Dedifferentiated amniotic fluid mesenchymal stem cell (primary cell): ENCODE measurements around the gene NUDT2.
A peak's percentile ranks its signal among the peaks of the same experiment; 100 is the strongest.
"Not testable (repeated sequence)": the region's sequence is repeated elsewhere in the genome, so short reads cannot be mapped to it uniquely, and the experiment has no call there.

ENCODE experiments used
- DNase-seq: peaks from one replicate; pipeline ENCODE4 v3.0.0-alpha.2; 2016; ENCODE audit errors: extremely low spot score

Gene NUDT2

DNA sequence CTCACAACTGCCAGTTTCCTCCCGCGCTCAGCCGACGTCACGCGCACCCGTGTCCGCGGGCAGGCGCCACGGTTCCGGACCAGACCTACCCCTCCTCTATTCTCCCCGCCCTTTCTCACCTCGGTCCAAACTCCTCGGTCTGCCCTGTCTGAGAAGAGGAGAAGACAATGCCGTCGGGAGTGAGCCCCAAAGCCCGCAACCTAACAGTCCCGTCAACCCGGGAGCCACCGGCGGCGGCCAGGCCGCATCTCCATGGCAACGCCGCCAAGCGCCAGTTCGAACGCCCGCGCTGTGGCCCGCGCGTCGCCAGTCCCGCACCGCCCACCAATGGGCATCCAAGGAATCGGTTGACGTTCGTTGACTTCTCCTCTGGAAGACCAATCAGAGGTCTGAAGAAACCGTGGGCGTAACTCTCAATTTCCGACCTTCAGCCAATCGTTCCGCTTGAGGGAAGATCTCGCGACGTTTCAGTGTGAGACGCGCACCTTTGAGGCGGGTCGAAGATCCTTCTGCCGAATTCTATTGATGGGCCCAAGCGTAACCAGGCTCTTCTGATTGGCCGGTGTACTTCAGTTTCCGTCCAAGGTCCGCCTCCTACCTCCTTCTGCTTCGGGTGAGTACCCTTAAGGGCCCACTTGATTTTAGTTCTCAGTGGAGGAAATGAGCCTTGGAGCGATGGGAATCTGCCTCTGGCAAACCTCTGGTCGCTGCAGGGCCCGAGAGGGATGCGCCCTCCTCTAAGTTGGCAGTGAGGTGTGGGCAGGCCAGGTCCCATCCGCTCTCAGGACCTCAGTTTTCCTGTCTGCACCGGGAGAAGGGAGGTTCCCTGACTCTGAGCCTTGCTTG, at the start of gene NUDT2, which contains the start of gene KIF24:
NUDT2 (plus strand) TSS at position 583 of the 846 bp plus-strand sequence. CDS start 9,471 bp downstream, outside the sequence.
KIF24 (minus strand) TSS at position 282 of the 846 bp plus-strand sequence. CDS start 17,922 bp downstream, outside the sequence.
- DNase-seq, result peak; percentile 100

DNA sequence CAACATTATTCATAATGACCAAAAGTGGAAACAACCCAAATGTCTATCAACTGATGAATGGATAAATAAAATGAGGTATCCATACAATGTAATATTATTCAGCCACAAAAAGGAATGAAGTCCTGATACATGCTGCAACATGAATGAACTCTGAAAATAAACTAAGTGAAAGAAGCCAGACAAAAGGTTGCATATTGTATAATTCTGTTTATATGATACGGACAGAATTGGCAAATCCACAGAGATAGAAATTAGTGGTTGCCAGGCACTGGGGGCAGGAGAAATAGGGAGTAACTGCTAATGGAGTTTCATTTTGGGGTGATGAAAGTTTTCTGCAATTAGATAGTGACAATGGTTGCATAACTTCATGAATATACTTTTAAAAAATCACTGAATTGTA, 47.3 kb upstream of the NUDT2 start:
- no peak for DNase-seq

DNA sequence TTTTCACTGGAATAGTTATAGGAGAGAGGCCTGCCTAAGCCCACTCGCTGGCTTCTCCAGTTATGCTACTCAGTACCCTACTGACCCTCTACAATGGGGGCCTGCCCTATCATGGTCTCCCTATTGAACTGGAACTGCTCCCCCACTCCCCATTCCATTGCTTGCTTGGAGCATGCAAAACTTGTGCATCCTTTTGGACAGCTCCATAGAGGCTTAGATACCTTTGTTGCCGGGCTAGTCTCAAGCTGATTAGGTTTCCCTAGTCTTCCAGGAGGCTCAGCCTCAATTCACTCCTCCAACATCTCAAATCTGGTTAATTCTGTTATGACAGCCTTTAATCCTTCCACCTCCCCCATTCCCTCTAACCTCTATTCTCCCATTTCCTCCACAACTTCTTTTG, 40.2 kb upstream of the NUDT2 start:
- no peak for DNase-seq

DNA sequence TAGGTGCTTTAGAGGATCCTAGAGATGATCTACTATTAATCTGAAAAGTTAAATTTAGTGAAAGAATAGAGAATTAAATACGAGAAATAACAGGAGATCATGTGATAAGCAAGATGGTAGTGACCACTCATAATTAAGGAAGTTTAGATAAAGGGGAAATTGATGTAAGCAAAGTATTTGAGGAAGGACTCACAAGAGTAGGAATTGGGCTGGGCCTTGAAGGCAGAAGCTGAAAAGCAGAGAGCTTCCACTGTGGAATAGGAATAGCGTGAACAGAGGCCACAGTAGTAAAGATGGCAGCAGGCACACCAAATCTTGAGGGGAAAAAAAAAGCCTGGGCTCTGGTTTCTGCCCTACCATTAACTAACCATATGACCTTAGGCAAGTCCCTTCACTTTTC, 38.3 kb upstream of the NUDT2 start:
- DNase-seq, result no peak

DNA sequence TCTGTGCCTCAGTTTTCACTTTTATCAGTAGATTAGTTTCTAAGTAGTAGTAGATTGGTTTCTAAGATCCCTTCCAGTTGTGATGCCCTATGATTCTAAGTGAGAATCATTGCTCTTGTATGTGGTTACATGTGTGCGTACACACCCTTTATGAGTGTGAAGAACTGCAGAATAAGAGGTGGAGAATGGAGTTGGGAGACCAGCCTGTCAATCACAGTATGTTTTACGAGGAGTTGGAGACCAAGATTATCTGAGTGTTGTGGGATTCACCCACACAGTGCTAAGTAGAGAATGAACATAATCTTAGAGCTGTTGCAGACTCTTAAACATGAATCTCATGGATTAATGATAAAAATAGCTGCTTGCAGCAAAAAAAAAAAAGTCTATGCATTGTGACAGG, 37.9 kb upstream of the NUDT2 start:
- DNase-seq, result no peak

DNA sequence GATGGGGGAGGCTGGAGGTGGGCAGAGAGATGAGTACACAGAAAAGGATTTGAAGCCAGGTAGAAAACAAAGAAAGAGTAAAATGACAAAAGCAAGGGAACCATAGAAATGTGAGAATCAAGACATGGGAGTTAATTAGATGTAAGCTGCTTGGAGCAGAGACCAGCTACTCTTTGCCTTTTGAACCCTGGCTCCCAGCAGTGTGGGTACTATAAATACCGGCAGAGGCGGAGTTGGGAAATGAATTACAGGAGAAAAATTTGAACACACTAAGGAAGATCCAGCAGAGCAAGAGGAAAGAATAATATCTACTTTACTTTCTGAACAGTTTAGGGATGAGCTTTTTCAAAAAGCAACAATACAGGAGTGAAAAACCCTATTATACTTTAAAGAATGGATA, 36.8 kb upstream of the NUDT2 start:
- DNase-seq, result no peak

DNA sequence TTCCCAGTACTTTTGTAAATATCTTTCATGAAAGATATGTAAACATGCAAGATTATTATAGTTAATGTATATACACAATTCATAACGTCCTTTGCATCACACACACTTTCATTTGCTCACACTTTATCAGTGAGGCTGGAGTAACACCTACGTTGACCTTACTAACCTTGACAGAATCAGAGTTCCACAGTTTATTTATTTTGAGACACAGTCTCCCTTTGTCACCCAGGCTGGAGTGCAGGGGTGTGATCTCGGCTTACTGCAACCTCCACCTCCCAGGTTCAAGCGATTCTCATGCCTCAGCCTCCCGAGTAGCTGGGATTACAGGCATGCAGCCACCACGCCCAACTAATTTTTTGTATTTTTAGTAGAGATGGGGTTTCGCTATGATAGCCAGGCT, 28.3 kb upstream of the NUDT2 start:
- not testable (repeated sequence) for DNase-seq

DNA sequence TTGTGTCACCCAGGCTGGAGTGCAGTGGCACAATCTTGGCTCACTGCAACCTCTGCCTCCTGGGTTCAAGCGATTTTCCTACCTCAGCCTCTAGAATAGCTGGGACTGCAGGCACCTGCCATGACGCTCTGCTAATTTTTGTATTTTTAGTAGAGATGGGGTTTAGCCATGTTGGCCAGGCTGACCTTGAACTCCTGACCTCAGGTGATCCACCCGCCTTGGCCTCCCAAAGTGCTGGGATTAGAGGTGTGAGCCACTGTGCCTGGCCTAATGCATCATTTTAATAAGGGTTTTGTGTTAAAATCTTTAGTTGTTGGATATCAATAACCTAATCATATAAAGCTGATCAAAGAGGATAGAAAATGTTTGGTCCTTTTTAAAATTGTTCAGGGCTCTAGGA, 21.1 kb upstream of the NUDT2 start:
- DNase-seq, result not testable (repeated sequence)

DNA sequence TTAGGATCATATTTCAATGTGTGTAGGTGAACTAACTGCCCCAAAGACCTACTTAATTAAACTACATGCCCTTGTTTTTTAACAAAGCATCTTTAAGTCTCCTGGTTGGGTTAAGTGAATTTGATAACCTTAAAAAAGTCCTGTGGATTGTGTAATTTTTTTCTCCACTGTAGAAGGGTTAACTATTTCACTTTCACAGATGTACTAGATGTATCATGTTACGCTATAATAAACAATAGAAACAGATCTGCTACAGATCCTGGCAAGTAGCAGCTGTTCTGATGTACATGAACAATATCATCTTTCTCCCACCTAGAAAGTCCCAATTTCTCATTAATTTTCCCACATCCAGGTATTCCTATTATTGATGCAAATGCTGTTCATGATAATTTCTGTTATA, 19.2 kb upstream of the NUDT2 start:
- DNase-seq, result no peak

DNA sequence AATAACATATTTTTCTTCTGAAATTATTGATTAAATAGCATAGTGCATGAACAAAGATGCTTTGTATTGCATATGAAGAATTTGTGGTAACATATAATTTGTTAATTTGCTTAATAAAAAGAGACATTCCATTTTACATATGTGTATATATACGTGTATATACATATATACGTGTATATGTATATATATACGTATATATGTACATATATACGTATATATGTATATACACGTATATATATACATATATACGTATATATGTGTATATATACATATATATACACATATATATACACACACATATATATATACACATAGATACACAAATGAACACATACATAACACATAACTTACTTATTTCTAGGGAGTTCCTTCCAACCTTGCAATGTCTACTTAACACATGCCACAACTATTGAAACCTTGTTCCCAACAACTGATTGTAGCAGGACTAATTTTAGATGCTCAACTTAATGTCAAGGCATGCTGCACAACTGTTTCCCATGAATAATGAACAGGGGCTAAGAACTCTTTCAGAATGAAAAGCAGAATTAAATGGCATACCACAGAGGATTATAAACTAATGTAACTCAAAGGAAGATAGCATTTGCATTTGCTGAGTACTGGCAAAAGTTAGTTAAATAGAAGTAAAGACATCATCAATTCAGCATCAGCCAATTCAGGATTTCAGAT, 17.7 kb upstream of the NUDT2 start:
- no peak for DNase-seq

DNA sequence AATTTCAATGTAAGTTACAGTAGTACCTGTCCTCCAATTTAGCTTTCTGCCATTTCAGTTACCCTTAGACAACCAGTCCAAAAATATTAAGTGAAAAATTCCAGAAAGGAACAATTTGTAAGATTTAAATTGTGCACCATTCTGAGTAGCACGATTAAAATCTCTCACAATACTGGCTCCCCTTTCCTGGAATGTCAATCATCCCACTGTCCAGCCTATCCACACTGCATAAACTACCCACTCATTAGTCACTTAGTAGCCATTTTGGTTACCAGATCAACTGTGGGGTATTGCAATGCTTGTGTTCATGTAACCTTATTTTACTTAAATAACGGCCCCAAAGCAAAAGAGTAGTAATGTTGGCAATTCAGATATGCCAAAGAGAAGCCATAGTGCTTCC, 11.9 kb upstream of the NUDT2 start:
- DNase-seq, result no peak

DNA sequence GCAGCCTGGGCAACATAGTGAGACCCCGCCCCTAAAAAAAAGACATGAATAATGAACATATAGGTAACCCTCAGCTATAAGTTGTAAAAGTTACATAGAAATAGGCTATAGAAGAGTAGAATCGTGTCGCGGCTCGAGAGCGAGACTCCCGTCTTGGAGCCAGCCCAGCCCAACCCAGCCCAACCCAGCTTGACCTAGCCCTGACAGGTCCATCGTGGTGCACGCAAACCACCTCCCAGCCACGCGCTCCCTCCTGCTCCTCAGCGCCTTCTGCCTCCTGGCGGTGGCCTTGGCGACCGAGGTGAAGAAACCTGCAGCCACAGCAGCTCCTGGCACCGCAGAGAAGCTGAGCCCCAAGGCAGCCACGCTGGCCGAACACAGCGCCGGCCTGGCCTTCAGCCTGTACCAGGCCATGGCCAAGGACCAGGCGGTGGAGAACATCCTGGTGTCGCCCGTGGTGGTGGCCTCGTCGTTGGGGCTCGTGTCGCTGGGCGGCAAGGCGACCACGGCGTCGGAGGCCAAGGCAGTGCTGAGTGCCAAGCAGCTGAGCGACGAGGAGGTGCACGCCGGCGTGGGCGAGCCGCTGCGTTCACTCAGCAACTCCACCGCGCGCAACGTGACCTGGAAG, 11.1 kb upstream of the NUDT2 start:
- DNase-seq, result no peak

DNA sequence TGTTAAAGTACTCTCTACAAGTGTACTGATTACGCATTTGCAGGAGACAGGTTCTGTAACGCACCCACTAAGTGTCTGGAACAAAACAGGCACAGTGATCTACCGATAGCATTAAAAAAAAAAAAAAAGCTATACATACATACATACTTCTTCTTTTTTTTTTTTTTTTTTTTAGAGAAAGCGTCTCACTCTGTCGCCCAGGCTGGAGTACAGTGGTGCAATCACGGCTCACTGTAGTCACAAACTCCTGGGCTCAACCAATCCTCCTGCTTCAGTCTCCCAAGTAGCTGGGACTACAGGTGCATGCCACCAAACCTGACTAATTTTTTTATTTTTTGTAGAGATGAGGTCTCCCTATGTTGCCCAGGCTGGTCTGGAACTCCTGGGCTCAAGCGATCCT, 7.9 kb upstream of the NUDT2 start:
- no peak for DNase-seq

DNA sequence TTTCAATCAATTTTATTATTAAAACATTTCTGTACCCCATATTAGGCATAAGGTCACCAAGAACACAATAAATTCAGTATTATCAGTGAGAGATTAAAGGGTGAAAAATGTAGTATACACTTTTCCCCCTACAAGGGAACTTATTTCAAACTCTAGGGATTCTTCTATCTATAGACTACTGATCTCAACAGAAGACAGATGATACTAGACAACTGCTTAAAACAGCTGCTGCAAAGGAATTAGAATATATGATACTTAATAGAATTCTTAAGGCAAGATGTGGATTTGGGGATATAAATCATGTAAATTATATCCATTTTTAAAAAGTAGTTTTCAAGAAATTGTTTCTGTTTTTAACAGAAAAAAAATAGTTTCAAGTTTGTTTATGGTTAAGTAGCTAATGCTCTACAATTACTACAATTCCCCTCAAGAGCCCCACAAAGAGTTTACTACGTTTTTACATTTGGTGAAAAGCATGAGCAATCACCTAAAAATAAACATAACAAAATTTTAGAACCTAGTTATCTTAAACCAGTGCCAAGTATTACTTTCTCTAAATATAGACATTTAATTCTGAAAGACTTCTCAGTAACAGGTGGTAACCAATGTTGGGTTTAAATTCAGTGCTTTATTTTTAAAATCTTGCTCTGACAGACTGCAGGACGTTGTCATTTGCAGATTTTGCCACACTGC, 6.3 kb upstream of the NUDT2 start:
- DNase-seq, result no peak

DNA sequence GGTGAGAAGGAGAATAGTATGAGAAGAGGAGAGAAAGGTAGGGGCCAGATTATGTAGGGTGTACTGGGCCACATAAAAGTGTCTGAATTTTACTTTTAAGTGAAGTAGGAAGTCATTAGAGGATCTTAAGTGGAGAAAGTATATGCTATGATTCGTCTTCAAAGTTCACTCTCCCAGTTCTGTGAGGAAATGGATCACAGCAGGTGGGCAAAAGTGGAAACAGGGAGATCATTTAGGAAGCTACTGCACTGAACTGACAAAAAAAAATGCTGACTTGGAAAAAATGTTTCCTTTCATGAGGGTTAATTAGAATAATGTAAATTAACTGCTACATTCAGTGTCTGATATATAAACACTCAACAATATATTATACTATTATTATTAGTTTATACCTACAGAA, 2.7 kb upstream of the NUDT2 start:
- DNase-seq, result no peak

DNA sequence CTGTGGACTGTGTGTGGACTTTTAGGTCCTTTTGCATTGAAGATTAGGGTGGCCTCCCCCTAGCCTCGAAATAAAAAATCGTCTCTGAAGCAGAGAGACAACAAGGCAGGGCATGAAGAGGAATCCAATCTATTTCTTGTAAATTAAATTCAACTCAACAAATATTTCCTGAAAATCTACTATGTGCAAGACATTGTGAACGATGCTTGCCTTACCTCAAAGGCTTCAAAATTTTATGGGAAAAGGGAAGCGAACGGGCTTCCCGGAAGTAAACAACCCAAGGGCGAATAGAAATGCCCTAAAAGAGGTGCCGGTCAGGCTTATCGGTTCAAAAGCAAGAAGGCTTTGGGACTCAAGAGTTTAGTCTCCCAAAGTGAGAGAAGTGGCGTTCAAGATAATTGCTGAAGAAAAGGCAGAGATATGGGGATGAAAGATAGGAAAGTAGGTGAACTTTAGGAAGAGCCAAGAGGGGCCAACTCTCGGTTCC, 826 bp upstream of the NUDT2 start:
- DNase-seq, result no peak

DNA sequence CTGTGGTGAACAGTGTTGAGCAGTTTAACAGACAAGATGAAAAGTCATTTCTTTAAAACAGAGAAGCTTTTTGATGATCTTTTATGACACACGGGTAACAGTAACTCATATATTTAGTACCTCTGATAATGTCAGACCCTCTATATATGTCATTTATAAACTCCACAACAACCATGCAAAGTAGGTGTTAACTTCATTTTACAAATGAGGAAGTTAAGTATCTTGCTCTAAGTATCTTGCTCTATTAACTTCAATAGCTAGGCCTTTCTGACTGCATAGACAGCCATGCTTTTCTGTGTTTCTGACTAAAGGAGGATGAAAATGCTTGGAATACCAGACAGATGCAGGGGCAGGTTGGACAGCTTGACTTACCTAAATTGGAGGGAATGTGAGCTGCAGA, 1.8 kb downstream of the NUDT2 start:
- no peak for DNase-seq

DNA sequence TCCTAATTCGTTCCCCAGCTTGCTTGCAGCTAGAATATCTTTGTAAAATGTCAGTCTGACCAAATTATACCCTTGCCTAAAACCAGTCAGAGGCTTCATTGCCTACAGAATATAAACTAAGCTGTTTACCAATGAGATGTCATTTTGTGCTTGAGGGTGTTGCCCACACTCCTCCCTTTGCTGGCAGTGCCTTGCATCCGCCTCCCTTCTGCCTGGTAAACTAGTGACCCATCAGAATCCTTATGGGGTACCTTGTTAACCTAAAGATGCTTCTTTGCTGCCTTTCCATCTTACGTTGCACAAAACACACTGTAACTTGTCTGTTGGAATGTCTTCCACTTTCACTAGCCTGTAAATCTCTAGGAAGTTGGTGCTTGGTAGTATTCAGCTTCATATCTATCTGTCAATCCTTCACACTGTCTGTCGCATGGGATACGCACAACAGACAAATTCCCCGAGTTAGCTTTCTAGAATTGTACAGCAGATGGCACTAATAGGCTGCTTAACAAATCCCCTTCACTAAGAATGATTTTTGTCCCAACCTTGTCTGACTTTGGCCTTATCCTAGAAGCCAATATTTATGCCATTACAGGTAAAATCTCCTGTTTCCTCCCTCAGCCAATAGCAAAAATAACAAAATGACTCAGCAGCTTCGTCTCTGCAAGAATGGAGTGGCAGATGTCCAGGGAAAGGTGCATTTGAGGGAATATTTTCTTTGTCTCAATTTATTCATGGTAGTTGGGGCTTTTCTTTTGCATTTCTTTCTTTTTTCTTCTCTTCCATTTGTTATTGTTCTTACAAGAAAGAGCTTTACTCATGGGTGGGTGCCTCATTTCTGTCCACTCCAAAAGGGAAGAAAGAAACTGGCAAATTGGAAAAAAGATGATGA, 3.0 kb downstream of the NUDT2 start:
- peak; percentile 39 for DNase-seq

DNA sequence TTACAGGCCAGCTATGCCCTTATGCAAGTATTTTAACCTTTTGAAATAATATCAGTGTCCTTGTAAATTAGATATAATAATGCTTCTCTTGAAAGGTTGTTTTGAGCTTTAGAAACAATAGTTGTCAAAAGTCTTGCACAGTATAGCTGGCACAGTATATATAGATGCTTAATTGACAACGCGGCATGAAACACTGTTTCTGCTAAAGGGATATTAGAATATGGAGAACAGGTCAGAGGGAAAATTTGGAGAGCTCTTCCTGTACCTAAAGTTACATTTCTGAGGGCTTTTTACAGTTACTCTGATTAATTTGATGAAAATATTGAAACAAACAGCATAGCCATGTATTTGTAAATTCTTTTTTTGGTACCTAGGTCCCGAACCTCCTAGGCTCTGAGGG, 4.5 kb downstream of the NUDT2 start:
- DNase-seq, result no peak

DNA sequence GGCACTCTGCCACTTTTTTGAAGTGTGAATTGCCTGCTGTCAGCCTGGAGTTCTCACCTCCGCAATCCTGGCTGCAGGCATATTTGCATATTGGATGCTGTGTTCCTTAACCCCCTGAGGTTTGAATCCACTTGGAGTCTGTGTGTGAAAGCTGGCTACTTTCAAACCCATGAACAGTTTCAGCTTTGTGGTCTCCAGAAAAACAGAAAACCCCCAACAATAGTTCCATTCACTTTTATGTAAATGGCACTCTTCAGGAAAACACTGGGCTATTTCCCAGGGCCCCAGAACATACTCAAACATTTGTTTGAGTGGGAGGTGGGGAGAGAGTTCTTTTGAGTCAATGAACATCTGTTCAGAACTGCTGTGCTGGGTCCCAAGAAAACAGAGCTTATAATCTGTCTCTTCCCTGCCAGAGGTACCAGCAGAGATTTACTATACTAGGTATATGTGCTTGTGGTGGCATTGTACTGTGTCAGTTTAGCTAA, 5.0 kb downstream of the NUDT2 start:
- no peak for DNase-seq

DNA sequence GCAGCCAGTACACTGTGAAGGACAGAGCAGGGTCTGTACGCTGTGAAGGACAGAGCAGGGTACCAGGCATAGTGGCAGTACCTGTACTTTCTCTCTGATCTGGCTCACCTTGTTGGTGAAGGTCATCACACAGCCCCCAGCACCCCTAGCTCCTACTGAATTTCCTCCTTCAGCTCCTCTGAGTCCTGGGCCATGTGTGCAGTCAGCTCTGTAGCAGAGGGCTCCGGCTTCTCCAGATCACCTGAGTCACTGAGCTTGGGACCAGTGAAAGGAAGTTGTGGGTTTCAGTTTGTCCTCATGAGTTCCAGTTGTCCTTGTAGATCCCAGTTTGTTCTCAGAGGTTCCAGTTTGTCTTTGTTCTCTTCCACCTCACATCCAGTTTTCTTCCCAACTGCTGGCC, 5.5 kb downstream of the NUDT2 start:
- no peak for DNase-seq
